ENCODE measurements around the gene FGF1.

GRCh38 chr5:142683881-142684505, 1.9 kb downstream of the FGF1 start:
- no peak for TF ChIP-seq POLR2A (IDR thresholded peaks at IDR 0.05)
- TF ChIP-seq CTCF (IDR thresholded peaks at IDR 0.05), result no peak
